ENCODE measurements around the gene FAHD1. TPM values are rescaled to one million over a fixed set of nuclear protein-coding genes. Genes with fewer than 3 reads are reported as not detected.

Gene FAHD1
- total and polyA plus RNA-seq, 2 donors (not counting 1 experiment from before 2014, with no cell fraction given), result 28.3 to 78.3 TPM

DNA sequence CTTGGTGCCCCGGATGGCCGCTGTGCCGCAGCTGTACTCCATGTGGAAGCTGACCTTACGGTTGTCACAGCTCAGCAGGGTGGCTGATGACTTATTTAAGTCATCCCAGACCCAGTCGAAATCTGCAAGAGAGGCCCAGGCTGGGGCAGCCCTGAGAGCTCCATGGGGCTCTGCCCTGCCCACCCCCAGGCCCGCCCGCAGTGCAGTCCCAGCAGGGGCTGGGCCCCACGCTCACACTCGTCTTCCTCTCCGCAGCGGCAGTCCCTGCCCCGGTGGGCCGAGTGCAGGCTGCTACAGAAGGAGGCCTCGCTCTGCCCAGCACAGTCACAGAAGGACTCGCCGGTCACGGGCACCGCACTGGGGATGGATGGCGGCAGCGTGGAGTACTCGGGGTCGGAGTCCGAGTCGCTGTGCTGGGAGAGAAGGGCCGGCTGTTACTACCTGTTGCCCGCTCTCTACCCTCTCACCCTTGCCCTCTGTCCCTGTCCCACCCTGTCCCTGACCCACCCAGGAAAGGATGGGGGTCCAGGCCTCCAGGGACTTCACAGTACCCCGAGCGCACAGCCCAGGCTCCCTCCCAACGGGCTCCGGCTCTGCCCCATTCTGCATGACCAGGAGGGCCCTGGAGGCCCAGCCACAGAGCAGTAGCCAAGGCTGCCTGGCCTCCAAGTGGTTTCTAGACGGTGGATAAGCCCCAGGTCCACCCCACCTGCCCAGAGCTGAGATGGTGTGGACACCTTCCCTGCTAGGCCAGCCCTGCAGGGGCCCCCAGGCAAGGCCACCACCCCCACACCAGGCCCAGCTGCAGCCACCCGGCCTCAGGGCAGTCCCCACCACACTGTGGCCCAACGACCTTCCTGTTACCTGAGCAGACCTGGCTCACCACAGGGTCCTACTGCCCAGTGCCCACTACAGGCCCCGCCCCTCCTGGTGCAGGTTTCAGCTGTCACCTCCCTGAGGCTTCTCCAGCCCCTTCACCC is 48.5 kb upstream of the FAHD1 start:
- H3K79me2 ChIP-seq (ENCODE audit: control insufficient read depth, insufficient read depth, low read length), result peaks cover 24% of the 10 kb centered on the region
- no peak overlapping the region for H3K4me2 ChIP-seq (ENCODE audit: extremely low read depth, insufficient read depth, low read length)
- H2AFZ ChIP-seq (ENCODE audit: low read length), result no peak overlapping the region
- H3K9me3 ChIP-seq (ENCODE audit: control insufficient read depth, insufficient read depth, low read depth, low read length), result no peaks in the 10 kb centered on the region
- no peaks in the 10 kb centered on the region for H3K27me3 ChIP-seq (ENCODE audit: control insufficient read depth, insufficient read depth, low read length)
- H3K9ac ChIP-seq (ENCODE audit: insufficient read depth, low read length), result no peak overlapping the region
- peaks cover 22% of the 10 kb centered on the region for H3K36me3 ChIP-seq (ENCODE audit: control insufficient read depth, insufficient read depth, low read length)
- no peak overlapping the region for H3K27ac ChIP-seq (ENCODE audit: insufficient read depth, low read length)
- H3K4me3 ChIP-seq (replicated peaks in 1 of 4; ENCODE audit: control extremely low read depth in 1 of 4, insufficient read depth in 1 of 4, low read depth in 3 of 4, low read length in 4 of 4), result no peak overlapping the region
- H4K20me1 ChIP-seq (ENCODE audit: control insufficient read depth, extremely low read depth, insufficient read depth, low read length), result no peaks in the 10 kb centered on the region
- peaks cover 8% of the 10 kb centered on the region for H3K4me1 ChIP-seq (ENCODE audit: control insufficient read depth, extremely low read depth, insufficient read depth, low read length)
- TF ChIP-seq CTCF (conservative IDR thresholded peaks at IDR 0.05 in 1 of 2, IDR thresholded peaks at IDR 0.05 in 1 of 2; ENCODE audit: low read depth in 1 of 2, low read length in 2 of 2) (no peak), EZH2 (IDR thresholded peaks at IDR 0.05; ENCODE audit: low read length, missing control alignments) (no peak)
- DNase-seq (ENCODE audit: low read depth in 2 of 2), result no peak

- Histone ChIP-seq H4K20me1 (ENCODE audit: control insufficient read depth, extremely low read depth, insufficient read depth, low read length) (no peaks in the 10 kb centered on the region), H3K9me3 (ENCODE audit: control insufficient read depth, insufficient read depth, low read depth, low read length) (no peaks in the 10 kb centered on the region), H3K27me3 (ENCODE audit: control insufficient read depth, insufficient read depth, low read length) (no peaks in the 10 kb centered on the region), H3K27ac (ENCODE audit: insufficient read depth, low read length) (no peak overlapping the region), H2AFZ (ENCODE audit: low read length) (no peak overlapping the region), H3K79me2 (ENCODE audit: control insufficient read depth, insufficient read depth, low read length) (peaks cover 19% of the 10 kb centered on the region), H3K4me1 (ENCODE audit: control insufficient read depth, extremely low read depth, insufficient read depth, low read length) (peaks cover 7% of the 10 kb centered on the region), H3K4me3 (replicated peaks in 1 of 4; ENCODE audit: control extremely low read depth in 1 of 4, insufficient read depth in 1 of 4, low read depth in 3 of 4, low read length in 4 of 4) (no peak overlapping the region), H3K9ac (ENCODE audit: insufficient read depth, low read length) (no peak overlapping the region), H3K36me3 (ENCODE audit: control insufficient read depth, insufficient read depth, low read length) (peaks cover 22% of the 10 kb centered on the region), H3K4me2 (ENCODE audit: extremely low read depth, insufficient read depth, low read length) (no peak overlapping the region)
- no peak for DNase-seq (ENCODE audit: low read depth in 2 of 2)
- no peak for TF ChIP-seq EZH2 (IDR thresholded peaks at IDR 0.05; ENCODE audit: low read length, missing control alignments)
- no peak for TF ChIP-seq CTCF (conservative IDR thresholded peaks at IDR 0.05 in 1 of 2, IDR thresholded peaks at IDR 0.05 in 1 of 2; ENCODE audit: low read depth in 1 of 2, low read length in 2 of 2)
Measured at GRCh38 chr16:1779234-1779701, 47.7 kb upstream of the FAHD1 start.

DNA sequence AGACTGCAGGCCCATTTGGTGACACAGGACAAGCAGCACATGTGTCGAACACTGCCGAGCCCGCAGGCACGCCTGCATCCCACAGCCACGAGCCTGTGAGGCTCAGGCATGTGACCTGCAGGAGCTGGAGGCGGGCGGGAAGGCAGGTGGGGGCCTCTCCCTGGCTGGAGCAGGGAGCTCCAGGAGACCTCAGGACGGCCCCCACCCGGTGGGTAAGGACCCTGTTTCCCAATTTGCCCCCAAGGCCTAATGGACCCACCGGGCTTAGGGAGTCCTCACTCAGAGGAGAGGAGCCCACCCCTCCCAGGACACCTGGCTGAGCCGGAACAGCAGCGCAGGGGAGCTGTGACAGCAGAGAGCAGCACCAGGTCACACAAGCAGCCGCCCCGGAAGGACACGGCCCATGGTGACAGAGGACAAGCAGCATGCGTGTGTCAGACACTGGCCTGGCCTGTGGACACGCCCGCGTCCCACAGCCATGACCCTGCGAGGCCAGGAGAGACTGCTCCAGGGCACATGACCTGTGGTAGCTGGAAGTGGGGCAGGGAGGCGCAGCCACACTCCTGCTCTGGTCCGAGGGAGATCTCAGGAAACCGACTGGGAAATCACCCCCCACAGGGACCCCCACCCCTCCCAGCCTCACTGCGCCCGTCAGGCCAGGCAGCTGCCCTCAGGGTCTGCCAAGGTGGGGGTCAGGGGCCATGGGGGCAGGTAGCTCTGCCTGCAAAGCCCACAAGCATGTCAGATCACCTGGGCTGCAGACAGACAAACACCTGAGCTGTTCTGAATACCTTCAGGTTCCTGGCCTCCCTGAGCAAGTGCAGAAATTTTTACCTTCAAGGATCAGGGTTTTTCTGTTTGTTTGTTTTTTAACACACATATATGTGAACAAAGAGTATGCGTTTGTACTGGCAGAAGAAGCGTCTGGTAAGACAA is 47.0 kb upstream of the FAHD1 start:
- no peak for DNase-seq (ENCODE audit: low read depth in 2 of 2)
- Histone ChIP-seq H2AFZ (ENCODE audit: low read length) (no peak overlapping the region), H3K79me2 (ENCODE audit: control insufficient read depth, insufficient read depth, low read length) (peaks cover 18% of the 10 kb centered on the region), H3K4me3 (replicated peaks in 1 of 4; ENCODE audit: control extremely low read depth in 1 of 4, insufficient read depth in 1 of 4, low read depth in 3 of 4, low read length in 4 of 4) (no peak overlapping the region), H3K27ac (ENCODE audit: insufficient read depth, low read length) (no peak overlapping the region), H3K4me1 (ENCODE audit: control insufficient read depth, extremely low read depth, insufficient read depth, low read length) (peaks cover 2% of the 10 kb centered on the region), H3K27me3 (ENCODE audit: control insufficient read depth, insufficient read depth, low read length) (no peaks in the 10 kb centered on the region), H3K4me2 (ENCODE audit: extremely low read depth, insufficient read depth, low read length) (no peak overlapping the region), H3K36me3 (ENCODE audit: control insufficient read depth, insufficient read depth, low read length) (peaks cover 19% of the 10 kb centered on the region), H3K9me3 (ENCODE audit: control insufficient read depth, insufficient read depth, low read depth, low read length) (no peaks in the 10 kb centered on the region), H4K20me1 (ENCODE audit: control insufficient read depth, extremely low read depth, insufficient read depth, low read length) (no peaks in the 10 kb centered on the region), H3K9ac (ENCODE audit: insufficient read depth, low read length) (no peak overlapping the region)
- TF ChIP-seq CTCF (conservative IDR thresholded peaks at IDR 0.05 in 1 of 2, IDR thresholded peaks at IDR 0.05 in 1 of 2; ENCODE audit: low read depth in 1 of 2, low read length in 2 of 2) (no peak), EZH2 (IDR thresholded peaks at IDR 0.05; ENCODE audit: low read length, missing control alignments) (no peak)
